A549 (cell line): ENCODE results near the gene RNF123. TPM values are rescaled to one million over a fixed set of nuclear protein-coding genes. Genes with fewer than 3 reads are reported as not detected.

Source experiments
- ATAC-seq, 2 experiments: fragments of 200-7000 bp in 1 of 2; fragments of >200 bp in 1 of 2; cut with Nextera tagmentation in 1 of 2; cut with Tn5 transposase in 1 of 2; 3 replicates each; pipeline versions ENCODE4 v1.8.0 to v1.9.1; 2018 to 2020; ENCODE audit warnings: mild to moderate bottlenecking in 1 of 2, moderate library complexity in 1 of 2
- CTCF ChIA-PET: fragments of 300-600 bp; sonication (Branson Sonifier 250); formaldehyde crosslinking; extraction: SDS; loops from one replicate; lab custom pipeline; 2021; ENCODE audit warnings: antibody characterized with exemption, inconsistent platforms; lab: Yijun Ruan, JAX
- POLR2A ChIA-PET: fragments of 350-600 bp; formaldehyde crosslinking; extraction: SDS; loops from one replicate; lab custom pipeline; 2021; ENCODE audit warnings: antibody characterized with exemption, inconsistent platforms; lab: Yijun Ruan, JAX
- DNase-seq, 2 experiments: peaks; one replicate each; pipeline versions ENCODE4 v3.0.0 to v3.0.0-alpha.2; 2011 to 2016; ENCODE audit warnings: low read depth in 1 of 2, low spot score in 1 of 2
- FAIRE-seq: peaks from 2 replicates; lab custom pipeline; 2011; peaks lifted over from hg19 to GRCh38; lab: Jason Lieb, UNC
- H3K27ac ChIP-seq, 2 experiments: fragments of >200 bp; sonication (Bioruptor Twin); formaldehyde crosslinking; 3 replicates each; pipeline ENCODE4 v1.5.1; 2016 to 2017
- H3K4me1 ChIP-seq: fragments of >200 bp; sonication (Bioruptor Twin); formaldehyde crosslinking; 3 replicates; pipeline ENCODE4 v1.6.1; 2016
- H3K4me2 ChIP-seq: fragments of >200 bp; sonication (Bioruptor Twin); formaldehyde crosslinking; 3 replicates; pipeline ENCODE4 v1.6.1; 2016
- H3K4me3 ChIP-seq: fragments of >200 bp; sonication (Bioruptor Twin); formaldehyde crosslinking; 3 replicates; pipeline ENCODE4 v1.5.1; 2016
- H3K9me3 ChIP-seq: fragments of >200 bp; sonication (Bioruptor Twin); formaldehyde crosslinking; 3 replicates; pipeline ENCODE4 v1.6.1; 2016
- ATOH8 ChIP-seq: fragments of 250-450 bp; sonication (Bioruptor Pico); IDR thresholded peaks from 2 replicates; pipeline ENCODE4 v1.5.0; 2020; ENCODE audit warnings: low read depth, mild to moderate bottlenecking, moderate library complexity
- BCL3 ChIP-seq: fragments of >200 bp; sonication (Bioruptor Twin); formaldehyde crosslinking; IDR thresholded peaks from 3 replicates; pipeline ENCODE4 v1.6.1; 2016
- BHLHE40 ChIP-seq: IDR thresholded peaks from 2 replicates; pipeline ENCODE4 v1.6.1; 2012; ENCODE audit warnings: low read depth, low read length, inconsistent platforms
- CBX2 ChIP-seq: fragments of 200-600 bp; sonication (generic); IDR thresholded peaks from 2 replicates; pipeline ENCODE4 v1.6.1; 2016; ENCODE audit warnings: low read depth, mild to moderate bottlenecking, borderline replicate concordance
- CTCF ChIP-seq: fragments of >200 bp; sonication (Bioruptor Twin); formaldehyde crosslinking; IDR thresholded peaks from 3 replicates; pipeline ENCODE4 v1.5.1; 2016
- HDAC2 ChIP-seq: fragments of 200-600 bp; sonication (generic); IDR thresholded peaks from 2 replicates; pipeline ENCODE4 v1.6.1; 2016
- HOXA7 ChIP-seq: fragments of 250-450 bp; sonication (Bioruptor Pico); IDR thresholded peaks from 2 replicates; pipeline ENCODE4 v1.5.0; 2020; ENCODE audit warnings: mild to moderate bottlenecking, moderate library complexity
- HOXB5 ChIP-seq: fragments of 250-450 bp; sonication (Bioruptor Pico); IDR thresholded peaks from 2 replicates; pipeline ENCODE4 v1.5.0; 2020; ENCODE audit warnings: mild to moderate bottlenecking, moderate library complexity
- JUN ChIP-seq, 2 experiments: fragments of >200 bp; sonication (Bioruptor Twin); formaldehyde crosslinking; IDR thresholded peaks; 2 replicates in 1 of 2; 3 replicates in 1 of 2; pipeline ENCODE4 v1.6.1; 2016 to 2017
- KDM1A ChIP-seq: fragments of 200-600 bp; sonication (generic); IDR thresholded peaks from 2 replicates; pipeline ENCODE4 v1.6.1; 2016; ENCODE audit warnings: low read depth, mild to moderate bottlenecking
- KDM5A ChIP-seq: fragments of 200-600 bp; sonication (generic); IDR thresholded peaks from 2 replicates; pipeline ENCODE4 v1.6.1; 2016; ENCODE audit warnings: antibody characterized with exemption, mild to moderate bottlenecking
- MAX ChIP-seq: IDR thresholded peaks from 2 replicates; pipeline ENCODE4 v1.6.1; 2012
- MAZ ChIP-seq: fragments of 150-350 bp; IDR thresholded peaks from 2 replicates; pipeline ENCODE4 v1.6.1; 2014; ENCODE audit warnings: antibody characterized with exemption, low read depth, low read length, borderline replicate concordance
- MYC ChIP-seq: IDR thresholded peaks from 2 replicates; pipeline ENCODE4 v1.6.1; 2012; ENCODE audit warnings: mild to moderate bottlenecking, inconsistent platforms, low read length, improper control_type of control experiment, borderline replicate concordance
- NFE2L2 ChIP-seq: fragments of 150-350 bp; conservative IDR thresholded peaks from 2 replicates; pipeline ENCODE4 v1.6.1; 2014; ENCODE audit warnings: low read length
- NR3C1 ChIP-seq: fragments of >200 bp; sonication (Bioruptor Twin); formaldehyde crosslinking; IDR thresholded peaks from 3 replicates; pipeline ENCODE4 v1.6.1; 2017
- PBX3 ChIP-seq: IDR thresholded peaks from 2 replicates; pipeline ENCODE4 v1.6.1; 2012
- PHF8 ChIP-seq: fragments of 200-600 bp; sonication (generic); IDR thresholded peaks from 2 replicates; pipeline ENCODE4 v1.6.1; 2016; ENCODE audit warnings: low read depth, mild to moderate bottlenecking, antibody characterized with exemption, moderate library complexity, borderline replicate concordance
- POLR2A ChIP-seq: IDR thresholded peaks from 2 replicates; pipeline ENCODE4 v1.6.1; 2012; ENCODE audit warnings: mild to moderate bottlenecking, low read length
- POLR2AphosphoS2 ChIP-seq: conservative IDR thresholded peaks from 2 replicates; pipeline ENCODE4 v1.6.1; 2012; ENCODE audit warnings: low read length, improper control_type of control experiment, inconsistent platforms
- RFX5 ChIP-seq: fragments of 450-650 bp; IDR thresholded peaks from 2 replicates; pipeline ENCODE4 v1.7.1; 2014; ENCODE audit warnings: antibody characterized with exemption, mild to moderate bottlenecking, moderate library complexity
- SREBF2 ChIP-seq: fragments of 450-650 bp; IDR thresholded peaks from 2 replicates; pipeline ENCODE4 v1.6.1; 2014; ENCODE audit warnings: mild to moderate bottlenecking, moderate library complexity
- TP53 ChIP-seq: fragments of 250-450 bp; sonication (Bioruptor Pico); IDR thresholded peaks from 2 replicates; pipeline ENCODE4 v1.5.0; 2021; ENCODE audit warnings: mild to moderate bottlenecking, moderate library complexity
- ZNF302 ChIP-seq: fragments of 250-450 bp; sonication (Bioruptor Pico); IDR thresholded peaks from 2 replicates; pipeline ENCODE4 v1.9.0; 2021; ENCODE audit warnings: inconsistent platforms, mild to moderate bottlenecking, moderate library complexity
- WGBS: methylation state at CpG from one replicate; pipeline ENCODE4 v1.1.6; 2017; ENCODE audit errors: missing lambda C conversion rate; 5-methylcytosine and 5-hydroxymethylcytosine counted together
- polyA minus RNA-seq: library from RNA; depleted of rRNA, polyadenylated mRNA; stranded (reverse); fragments of >200 nt; gene quantifications from 2 replicates; pipeline ENCODE4 v1.2.3, GENCODE V29; 2011; rRNA and poly(A)+ RNA removed
- polyA plus RNA-seq, 4 experiments: library from polyadenylated mRNA; depleted of rRNA in 3 of 4; stranded (reverse); fragments of >200 nt; fragmentation: RNase III in 1 of 4; extraction: RNeasy Plus Mini Kit Qiagen cat#74134 plus additional on column Dnase treatment in 1 of 4; gene quantifications; 2 replicates in 3 of 4; 3 replicates in 1 of 4; pipeline ENCODE4 v1.2.3, GENCODE V29; 2011 to 2017

The RNF123 gene
- 14.4 and 21.3 TPM in 2 replicates for polyA plus RNA-seq (2011; rRNA removed)
- 26.4 and 33.3 TPM in 2 replicates for polyA plus RNA-seq (2012; cell fraction: cytosol; rRNA removed)
- 108 and 136 TPM in 2 replicates for polyA plus RNA-seq (2012; cell fraction: nucleus; rRNA removed)
- polyA plus RNA-seq (2017; fragmentation: RNase III; extraction: RNeasy Plus Mini Kit Qiagen cat#74134 plus additional on column Dnase treatment) = 12.9 to 16.1 TPM (median 16.0 TPM) in 3 replicates
- 29.7 and 31.8 TPM in 2 replicates for polyA minus RNA-seq

- peak within 1 kb of the TSS; percentile 92 for H3K4me3 ChIP-seq
- no peak for TF ChIP-seq MYC
- TF ChIP-seq POLR2A = peak; percentile 73
- peak; percentile 69 for TF ChIP-seq KDM5A
- TF ChIP-seq PHF8 = peak; percentile 39; the same call in 1 of the 2 replicates
- no peak for TF ChIP-seq HOXB5 (CRISPR knock-in tag)
- TF ChIP-seq JUN (IDR thresholded peaks at IDR 0.05) = peak; percentile 36 to 67; a peak in 2 of 5 replicates
- no peak for TF ChIP-seq NR3C1
- TF ChIP-seq ZNF302 (CRISPR knock-in tag) = no peak
- no peak for TF ChIP-seq CBX2
- TF ChIP-seq RFX5 = no peak
- no peak for TF ChIP-seq MAZ
- TF ChIP-seq PBX3 = peak; percentile 33; the same call in 1 of the 2 replicates
- no peak for TF ChIP-seq SREBF2
- no peak for TF ChIP-seq KDM1A
- TF ChIP-seq BHLHE40 = no peak
- 0 out of 3 replicates have a peak, but pooled peaks have one; percentile 22 for TF ChIP-seq BCL3
- no peak for TF ChIP-seq TP53 (CRISPR knock-in tag)
- no peak for TF ChIP-seq ATOH8 (CRISPR knock-in tag)
- peak; percentile 70; the same call in 1 of the 2 replicates for TF ChIP-seq MAX
- no peak for TF ChIP-seq POLR2AphosphoS2
- TF ChIP-seq HOXA7 (CRISPR knock-in tag) = no peak
- TF ChIP-seq CTCF = peak; percentile 17; the same call in 2 of the 3 replicates
- TF ChIP-seq NFE2L2 = no peak
- no peak for TF ChIP-seq HDAC2
- no peaks in the 10 kb centered on the region for H3K9me3 ChIP-seq
- DNase-seq (peak; percentile 70 to 89), FAIRE-seq (no peak), ATAC-seq (peak; percentile 54 to 78)
- peaks cover 5% of the 10 kb centered on the region; the same call in 1 of the 3 replicates for H3K4me1 ChIP-seq
- ChIA-PET POLR2A (interaction anchor here (0.6 kb wide), 1 partner anchor 79 kb away, joined by 4 read pairs; no protein-coding TSS in a partner anchor), CTCF (interaction anchor here (0.6 to 2.9 kb wide), 4 partner anchors 10 to 150 kb away, joined by 3 to 13 read pairs (median 4); no protein-coding TSS in a partner anchor)
- 9% methylated on average over 9 of the region's 66 CpGs for WGBS
- peak within 1 kb of the TSS; percentile 81 for H3K4me2 ChIP-seq
- H3K27ac ChIP-seq = peak within 1 kb of the TSS; percentile 86 to 95
Observed at GRCh38 chr3:49689046-49689907, at the start of gene RNF123, which contains the start of gene MST1. TSS of gene RNF123 (plus strand) at chr3:49689557. CDS start at chr3:49691166, 1,609 bp downstream. TSS of gene MST1 (minus strand) at chr3:49689474. CDS start at chr3:49688691, 783 bp downstream.
